GM19193 (cell line): ENCODE results near the gene ZCCHC14.

Experiments used
- POLR2A ChIP-seq: IDR thresholded peaks from 4 replicates; pipeline ENCODE4 v1.6.1; 2011; ENCODE audit not compliant: insufficient read depth, insufficient read length; ENCODE audit errors: extremely low read depth

Gene ZCCHC14

GRCh38 chr16:87369796-87370719, 122.8 kb downstream of the ZCCHC14 start:
- TF ChIP-seq POLR2A: no peak

- no peak for TF ChIP-seq POLR2A
Observed at GRCh38 chr16:87369117-87369765, 123.6 kb downstream of the ZCCHC14 start.

DNA sequence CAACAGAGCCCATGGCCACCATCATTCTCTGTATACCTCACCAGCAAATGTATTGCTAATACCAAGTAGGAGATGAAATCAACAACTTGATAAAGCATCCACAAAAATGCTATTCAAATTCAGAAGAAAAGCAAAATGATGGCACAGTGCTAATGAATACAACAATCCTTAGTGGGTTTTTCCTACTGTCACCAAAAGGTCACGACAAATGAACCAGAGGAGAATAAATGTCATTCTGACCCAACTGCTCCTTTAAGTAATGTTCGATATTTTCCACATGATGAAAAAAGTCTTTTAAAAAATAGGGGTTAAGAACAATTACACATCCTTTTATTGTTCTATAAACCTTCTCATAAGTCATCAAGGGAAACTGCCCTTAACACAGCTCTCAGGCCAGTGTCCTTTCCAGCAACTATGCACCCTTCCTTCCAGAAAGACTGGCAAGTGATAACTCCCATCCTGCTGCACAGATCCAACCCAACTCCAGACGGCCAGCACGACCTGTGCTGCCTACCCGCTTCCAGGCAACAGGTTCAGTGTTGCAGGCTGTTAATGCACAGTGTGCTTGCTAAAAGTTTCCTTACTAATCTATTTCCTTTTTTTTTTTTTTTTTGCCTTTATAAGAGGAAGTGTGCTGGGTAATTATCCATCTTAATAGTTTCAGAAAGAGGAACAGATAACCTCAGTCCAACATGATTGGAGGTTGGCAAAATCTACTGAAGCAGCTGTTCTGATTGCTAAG, 124.6 kb downstream of the ZCCHC14 start:
- no peak for TF ChIP-seq POLR2A

DNA sequence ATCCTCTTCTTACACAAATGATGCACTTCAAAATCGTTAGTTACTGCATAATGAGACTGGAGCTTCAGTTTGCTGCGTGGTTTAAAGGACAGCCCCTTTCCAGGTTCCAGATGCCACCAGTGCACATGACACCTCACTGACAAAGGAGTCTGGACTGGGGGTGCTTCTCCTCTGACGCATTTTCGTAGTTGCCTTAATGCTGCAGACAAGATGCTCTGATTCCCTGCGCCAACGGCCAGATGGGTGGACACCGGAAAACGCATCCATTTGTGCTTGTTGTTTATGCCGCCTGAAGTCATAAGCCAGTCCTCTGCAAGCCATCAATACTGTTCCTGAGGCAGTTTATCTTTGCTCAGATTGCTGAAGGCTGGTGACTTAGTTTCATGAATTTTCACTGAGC, 125.3 kb downstream of the ZCCHC14 start:
- no peak for TF ChIP-seq POLR2A

- TF ChIP-seq POLR2A: no peak
Observed at GRCh38 chr16:87366930-87367329, 125.9 kb downstream of the ZCCHC14 start.

GRCh38 chr16:87366288-87366687, 126.5 kb downstream of the ZCCHC14 start:
- TF ChIP-seq POLR2A: no peak

DNA sequence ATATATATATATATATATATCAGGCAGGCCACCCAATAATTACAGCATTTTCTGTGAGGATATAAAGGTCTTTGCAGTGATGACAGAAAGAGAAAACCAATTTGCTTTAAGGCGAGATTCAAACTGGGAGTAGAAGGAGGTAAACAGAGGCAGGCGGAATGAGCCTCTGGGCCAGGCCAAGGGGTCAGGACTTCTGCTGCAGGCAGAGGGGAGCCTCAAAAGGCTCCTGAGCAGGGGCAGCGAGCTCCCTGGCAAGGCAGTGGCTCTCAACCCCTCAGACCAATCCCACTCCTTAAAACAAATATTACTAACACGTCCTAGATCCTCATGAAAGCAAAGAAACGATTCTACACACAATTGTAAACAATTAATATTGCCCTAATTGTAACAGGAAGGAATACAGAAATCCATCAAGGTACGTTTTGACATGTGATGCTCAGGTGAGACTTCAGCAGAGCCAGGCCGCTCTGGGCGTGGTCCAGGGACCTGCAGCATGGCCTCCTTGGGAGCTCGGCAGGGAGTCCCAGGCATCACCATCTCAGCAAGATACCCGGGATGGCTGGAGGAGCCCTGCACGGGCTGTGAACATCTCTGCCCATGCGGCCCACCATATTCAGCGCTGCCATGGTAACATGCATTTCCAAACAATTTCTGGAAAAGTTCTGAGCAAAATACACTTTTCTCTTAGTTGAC, 127.7 kb downstream of the ZCCHC14 start:
- no peak for TF ChIP-seq POLR2A

- TF ChIP-seq POLR2A: no peak
Observed at GRCh38 chr16:87363771-87364455, 128.9 kb downstream of the ZCCHC14 start.

DNA sequence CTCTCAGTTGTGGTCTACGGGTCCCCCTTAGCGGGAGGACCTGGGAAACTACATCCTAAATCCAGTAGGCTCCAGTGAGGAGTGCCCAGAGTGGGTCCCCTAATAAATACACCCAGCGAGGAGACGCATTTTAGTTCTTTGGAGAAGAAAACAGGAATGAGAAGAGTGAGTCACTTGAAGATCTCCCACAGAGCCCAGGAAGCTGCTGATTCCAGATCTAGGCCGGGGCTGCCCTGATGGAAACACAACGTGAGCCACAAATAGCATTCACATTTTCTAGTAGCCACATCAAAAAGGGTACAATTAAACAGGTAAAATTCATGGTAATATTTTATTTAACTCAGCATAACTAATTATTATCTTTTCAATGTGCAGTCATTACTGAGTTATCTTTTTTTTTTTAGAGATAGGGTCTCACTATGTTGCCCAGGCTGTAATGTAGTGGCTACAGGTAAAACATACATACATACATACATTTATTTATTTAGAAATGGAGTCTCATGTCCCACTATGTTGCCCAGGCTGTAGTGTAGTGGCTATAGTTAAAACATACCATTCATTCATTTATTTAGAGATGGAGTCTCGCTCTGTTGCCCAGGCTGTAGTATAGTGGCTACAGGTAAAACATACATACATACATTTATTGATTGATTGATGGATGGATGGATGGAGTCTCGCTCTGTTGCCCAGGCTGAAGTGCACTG, 130.8 kb downstream of the ZCCHC14 start:
- TF ChIP-seq POLR2A: no peak

DNA sequence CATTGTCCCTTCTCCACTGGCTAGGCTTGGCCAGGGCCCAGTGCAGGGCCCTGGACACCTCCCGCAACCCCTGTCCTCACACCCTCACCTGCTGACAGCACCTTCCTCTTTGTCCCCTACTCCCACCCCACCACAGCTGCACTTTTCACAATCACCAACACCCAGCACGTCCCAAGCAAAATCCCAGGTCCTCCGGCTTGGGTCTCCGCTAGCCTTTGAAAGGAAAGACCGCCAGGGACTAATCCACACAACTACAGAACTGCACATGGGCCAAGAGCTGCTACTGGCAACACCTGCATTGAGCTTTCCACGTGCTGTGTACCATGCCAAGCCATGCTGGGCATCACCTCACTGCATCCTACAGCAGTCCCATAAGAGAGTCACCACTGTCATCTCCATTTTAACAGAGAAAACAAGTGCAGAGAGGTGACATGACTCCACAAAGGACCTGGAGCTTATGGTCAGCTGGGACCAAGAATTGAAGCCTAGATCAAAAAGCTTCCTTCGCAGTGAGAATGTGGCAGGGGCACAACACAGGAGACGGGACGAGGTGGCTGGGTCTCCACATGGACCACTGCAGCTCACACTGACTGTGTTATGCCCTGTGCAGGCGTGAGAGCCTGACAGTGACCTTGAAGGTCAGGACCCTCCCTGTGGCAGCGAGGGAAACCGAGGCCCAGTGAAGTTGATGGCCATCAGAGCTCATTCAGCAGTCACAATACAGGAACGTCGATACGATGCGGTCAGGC, 131.8 kb downstream of the ZCCHC14 start:
- TF ChIP-seq POLR2A: no peak

DNA sequence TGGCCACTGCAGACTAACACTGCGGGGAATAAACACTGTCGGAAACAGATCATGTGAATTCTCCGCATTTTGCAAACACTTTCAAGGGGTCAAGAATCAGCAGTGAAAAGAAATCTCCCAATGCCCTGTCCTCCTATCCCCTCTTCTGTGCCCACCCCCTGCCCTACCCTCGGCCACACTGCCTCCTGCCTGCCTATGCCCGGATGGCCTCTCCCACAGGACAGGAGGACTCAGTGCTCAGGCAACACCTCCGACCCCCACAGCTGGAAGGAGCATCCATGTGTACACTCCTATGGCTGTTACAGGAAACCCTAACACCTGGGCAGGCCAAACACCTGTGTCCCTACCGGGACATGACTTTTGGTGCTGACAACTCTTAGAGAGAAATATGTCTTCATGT, 133.7 kb downstream of the ZCCHC14 start:
- no peak for TF ChIP-seq POLR2A

GRCh38 chr16:87358696-87359095, 134.1 kb downstream of the ZCCHC14 start:
- no peak for TF ChIP-seq POLR2A

- TF ChIP-seq POLR2A: no peak
Observed at GRCh38 chr16:87358250-87358649, 134.6 kb downstream of the ZCCHC14 start.

DNA sequence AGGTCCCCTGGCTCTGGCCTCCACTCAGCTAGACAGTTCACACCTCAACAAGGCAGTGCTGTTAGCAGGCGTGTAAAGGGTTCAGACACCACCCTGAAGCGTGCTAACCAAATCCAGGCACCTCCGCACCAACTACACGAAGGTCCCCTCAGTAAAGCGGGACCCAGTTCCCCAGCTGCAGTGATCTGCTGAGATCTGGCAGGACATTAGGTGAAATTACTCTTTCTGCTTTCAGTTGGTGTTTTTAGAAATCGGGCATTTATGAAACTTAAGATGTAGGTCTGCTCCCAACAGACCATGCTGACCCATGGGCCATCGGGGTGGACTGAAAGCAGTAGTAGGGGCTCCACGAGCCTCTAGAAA, 136.4 kb downstream of the ZCCHC14 start:
- TF ChIP-seq POLR2A: no peak
